Amygdala (tissue), 56 donors: ENCODE data around the gene VSTM2L.
A peak's percentile ranks its signal among the peaks of the same experiment; 100 is the strongest.

ENCODE experiments used
- DNase-seq, 56 donors: peaks; one replicate each; lab custom pipeline; 2025; lab: John Stamatoyannopoulos, UW

VSTM2L gene

DNA sequence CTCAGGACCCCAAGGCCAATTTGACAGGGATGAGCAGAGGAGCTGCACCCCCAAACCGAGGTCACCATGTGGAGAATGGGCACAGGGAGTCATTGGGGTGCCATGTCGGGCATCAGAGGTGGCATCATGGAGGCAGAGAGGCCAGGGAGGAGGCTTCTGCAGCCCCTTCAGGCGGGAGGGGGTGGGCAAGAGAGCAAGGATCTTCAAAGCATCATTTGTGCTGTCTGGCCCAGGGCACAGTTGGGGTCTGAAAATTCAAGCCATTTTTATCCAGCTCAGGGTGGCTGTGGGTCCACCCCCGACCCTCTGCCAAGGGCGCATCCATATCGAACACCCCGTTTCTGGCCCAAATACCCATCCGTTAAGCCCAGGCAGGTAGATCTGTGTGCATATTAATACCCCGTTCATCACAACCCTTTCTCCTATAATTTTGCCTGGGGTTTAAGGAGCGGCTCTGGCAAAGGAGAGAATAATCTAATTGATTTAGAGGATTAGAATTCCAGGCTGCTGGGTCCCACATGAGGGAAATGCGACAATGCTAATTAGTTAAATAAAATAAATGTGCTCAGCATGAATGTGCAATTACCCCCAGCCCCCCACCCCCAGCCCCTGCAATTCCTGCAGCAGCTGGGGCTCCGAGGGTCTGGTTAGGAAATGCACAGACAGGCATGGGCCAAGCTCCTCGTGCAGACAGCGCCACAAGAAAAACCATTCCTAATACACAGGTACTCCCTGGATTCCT lies 31.9 kb downstream of the VSTM2L start:
- no peak for DNase-seq

DNA sequence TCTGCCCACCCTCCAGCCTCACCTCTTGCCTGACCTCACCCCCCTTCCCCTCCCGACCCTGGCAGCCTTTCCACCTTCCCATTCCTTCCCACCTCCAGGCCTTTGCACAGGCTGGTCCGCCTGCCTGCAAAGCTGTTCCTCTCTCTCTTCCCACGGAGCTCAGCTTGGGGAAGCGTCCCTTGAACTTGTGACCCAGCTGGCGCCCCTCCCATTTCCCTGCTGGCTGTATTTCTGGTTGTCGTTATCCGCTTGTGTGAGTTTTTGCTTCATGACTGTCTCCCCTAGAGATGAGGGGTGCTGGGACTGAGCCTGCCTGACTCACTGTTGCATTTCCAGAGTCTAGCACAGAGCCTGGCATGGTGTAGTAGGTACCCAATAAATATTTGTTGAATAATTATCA lies 32.5 kb downstream of the VSTM2L start:
- DNase-seq: no peak

GRCh38 chr20:37936041-37936440 lies 33.1 kb downstream of the VSTM2L start:
- no peak for DNase-seq

GRCh38 chr20:37936451-37936850 lies 33.5 kb downstream of the VSTM2L start:
- no peak for DNase-seq

GRCh38 chr20:37937686-37938085 lies 34.8 kb downstream of the VSTM2L start:
- DNase-seq: no peak

DNA sequence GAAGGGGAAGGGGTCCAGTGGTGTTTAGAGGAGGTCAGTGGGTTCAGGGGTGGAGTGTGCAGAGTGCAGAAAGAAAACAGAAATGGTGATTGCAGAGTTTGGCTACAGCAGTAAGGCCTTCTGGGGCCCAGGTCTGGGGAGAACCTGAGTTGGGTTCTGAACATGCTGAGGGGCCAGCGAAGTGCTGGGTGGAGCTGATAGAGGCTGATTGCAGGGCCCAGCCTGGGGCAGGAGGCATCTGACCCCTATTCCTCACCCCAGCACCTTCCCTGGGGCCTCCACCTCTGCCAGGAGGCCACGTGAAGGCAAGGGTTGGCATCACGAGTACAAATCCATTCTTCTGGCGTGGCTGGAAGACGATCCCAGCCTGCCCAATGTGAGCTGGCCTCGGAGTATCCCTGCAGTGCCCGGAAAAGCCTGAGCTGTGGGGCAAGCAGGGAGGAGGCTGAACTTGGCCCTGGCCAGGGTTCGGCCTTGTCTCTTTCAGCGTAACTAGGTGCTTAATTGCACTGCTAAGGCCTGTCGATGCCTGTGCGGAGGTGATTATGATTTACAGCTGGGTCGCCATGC lies 35.3 kb downstream of the VSTM2L start:
- DNase-seq: no peak

- no peak for DNase-seq
Observed at GRCh38 chr20:37938954-37939353, 36.0 kb downstream of the VSTM2L start.

DNA sequence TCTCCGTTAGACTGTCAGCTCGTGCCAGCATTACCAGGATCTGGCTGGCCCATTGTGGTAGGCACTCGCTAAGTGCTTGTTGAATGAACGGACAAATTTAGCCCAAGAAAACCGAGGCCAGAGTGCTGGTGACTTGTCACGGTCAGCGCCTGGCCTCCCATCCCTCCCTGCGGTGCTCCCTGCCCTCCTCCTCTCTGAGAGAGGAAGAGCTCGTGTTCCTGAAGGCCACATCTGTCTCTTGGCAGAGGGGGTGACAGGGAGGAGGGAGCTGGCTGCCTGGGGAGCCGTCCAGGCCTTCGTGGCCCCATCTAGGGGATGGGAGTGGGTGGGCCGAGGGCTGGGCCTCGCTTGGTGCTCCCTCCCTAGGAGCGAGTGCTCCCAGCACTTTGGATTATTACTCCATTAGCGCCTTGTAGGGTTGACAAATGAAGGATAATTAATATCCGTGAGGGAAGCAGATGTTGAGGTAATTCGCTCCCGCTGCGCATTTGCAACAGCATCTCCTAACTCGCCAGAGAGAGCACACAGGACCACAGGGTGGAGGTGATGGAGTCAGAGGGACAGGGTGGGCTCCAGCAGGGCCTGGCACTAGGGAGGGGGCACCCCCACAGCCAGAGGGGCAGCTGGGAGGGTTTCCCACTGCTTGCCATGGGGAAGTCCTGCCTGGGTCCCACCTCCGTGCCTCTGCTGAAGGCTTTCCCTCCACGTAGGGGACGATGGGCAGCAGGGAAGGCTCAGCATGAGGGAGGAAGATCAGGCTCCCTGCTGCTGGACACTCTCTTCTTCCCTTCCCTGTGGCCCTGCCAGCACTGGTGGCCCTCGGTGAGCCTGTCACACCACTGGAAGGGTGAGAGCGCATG lies 37.0 kb downstream of the VSTM2L start:
- no peak for DNase-seq

DNA sequence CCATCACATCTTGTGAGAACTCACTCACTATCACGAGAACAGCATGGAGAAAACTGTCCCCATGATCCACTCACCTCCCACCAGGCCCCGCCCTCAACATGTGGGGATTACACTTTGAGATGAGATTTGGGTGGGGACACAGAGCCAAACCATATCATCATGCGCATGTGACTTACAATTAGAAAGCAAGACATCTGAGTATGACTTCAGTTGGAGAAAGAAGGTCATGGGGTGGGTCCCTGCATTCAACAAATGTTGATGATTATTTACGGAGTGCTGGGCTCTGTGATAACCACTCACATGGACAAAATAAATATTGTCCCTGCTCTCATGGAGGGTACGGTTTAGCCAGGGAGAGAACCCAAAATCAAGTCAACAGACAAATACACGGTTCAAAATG lies 37.9 kb downstream of the VSTM2L start:
- DNase-seq: no peak

GRCh38 chr20:37941332-37941731 lies 38.4 kb downstream of the VSTM2L start:
- no peak for DNase-seq

DNA sequence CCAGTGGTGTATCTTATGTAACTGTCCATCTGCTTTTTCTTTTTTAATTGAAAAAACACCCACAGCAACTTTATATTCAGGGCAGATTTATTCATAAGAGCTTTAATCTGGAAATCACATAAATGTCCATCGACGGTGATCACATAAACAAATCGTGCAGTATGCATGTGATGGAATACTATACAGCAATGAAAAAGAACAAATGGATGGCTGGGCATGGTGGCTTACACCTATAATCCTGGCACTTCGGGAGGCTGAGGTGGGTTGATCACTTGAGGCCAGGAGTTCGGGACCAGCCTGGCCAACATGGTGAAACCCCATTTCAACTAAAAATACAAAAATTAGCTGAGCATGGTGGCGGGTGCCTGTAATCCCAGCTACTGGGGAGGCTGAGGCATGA lies 39.1 kb downstream of the VSTM2L start:
- DNase-seq: no peak

DNA sequence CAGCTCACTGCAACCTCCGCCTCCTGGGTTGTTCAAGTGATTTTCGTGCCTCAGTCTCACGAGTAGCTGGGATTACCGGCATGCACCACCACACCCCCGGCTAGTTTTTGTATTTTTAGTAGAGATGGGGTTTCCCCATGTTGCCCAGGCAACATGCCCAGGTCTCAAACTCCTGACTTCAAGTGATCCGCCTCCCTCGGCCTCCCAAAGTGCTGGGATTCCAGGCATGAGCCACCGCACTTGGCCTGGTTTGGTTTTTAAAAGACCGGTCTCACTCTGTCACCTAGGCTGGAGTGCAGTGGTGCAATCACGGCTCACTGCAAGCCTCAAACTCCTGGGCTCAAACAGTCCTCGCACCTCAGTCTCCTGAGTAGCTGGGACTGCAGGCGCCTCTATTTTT lies 40.1 kb downstream of the VSTM2L start:
- no peak for DNase-seq

DNA sequence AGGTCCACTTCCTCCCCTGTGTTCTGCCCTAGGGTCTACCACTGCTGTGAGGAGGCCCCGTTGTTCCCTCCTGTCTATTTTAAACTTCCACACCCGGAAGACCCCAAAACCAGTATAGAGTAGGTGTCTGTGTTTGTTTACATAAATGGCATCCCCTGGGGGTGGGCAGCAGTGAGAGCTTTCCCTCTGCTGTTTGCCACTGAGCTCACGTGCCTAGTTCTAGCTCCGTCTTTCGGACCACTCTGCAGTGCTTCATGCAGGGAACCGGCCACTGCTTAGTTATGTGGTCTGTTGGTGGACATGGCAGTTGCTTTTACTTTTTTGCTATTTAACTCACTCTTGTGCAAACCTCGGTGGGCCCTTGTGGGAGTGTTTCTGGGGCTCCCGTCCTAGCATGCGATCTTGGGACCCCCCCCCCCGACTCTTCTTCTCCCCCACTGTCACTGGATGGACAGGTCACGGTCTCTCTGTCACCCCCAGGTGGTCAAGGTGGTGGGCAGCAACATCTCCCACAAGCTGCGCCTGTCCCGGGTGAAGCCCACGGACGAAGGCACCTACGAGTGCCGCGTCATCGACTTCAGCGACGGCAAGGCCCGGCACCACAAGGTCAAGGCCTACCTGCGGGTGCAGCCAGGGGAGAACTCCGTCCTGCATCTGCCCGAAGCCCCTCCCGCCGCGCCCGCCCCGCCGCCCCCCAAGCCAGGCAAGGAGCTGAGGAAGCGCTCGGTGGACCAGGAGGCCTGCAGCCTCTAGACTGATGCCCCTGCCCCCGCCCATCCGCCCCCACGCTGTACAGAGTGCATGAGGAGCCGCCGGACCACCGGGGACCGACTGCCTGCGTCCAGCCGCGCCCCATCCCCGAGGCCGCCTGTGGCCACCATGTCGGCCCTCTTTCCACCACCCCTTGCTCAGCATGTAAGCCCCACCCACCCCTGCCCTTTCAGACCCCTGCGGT lies 40.9 kb downstream of the VSTM2L start:
- no peak for DNase-seq

- no peak for DNase-seq
Observed at GRCh38 chr20:37944456-37944981, 41.6 kb downstream of the VSTM2L start.

DNA sequence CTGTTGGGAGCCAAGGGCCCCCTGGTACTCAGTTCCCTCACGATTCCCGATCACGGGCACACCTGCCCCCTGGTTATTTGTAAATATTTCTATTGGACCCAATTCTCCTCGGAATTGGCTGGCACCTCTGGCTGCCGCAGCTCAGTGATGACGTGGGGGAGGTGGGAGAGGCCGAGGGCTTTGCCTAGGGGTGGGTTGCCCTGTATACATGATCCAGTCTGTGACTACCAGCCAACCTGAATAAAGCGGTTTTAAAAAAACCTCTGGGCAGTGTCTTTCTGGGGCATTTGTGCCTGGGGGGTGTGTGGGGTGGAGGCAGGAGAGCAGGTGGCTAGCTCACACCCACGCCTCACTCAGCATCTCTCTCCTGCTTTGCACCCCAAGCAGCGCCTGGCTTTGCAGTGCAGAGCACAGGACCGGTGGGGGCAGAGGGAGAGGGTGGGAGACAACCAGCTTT lies 42.2 kb downstream of the VSTM2L start:
- DNase-seq: peak in 1 of 56 donors; percentile 4

- DNase-seq: no peak
Observed at GRCh38 chr20:37946946-37947345, 44.0 kb downstream of the VSTM2L start.

DNA sequence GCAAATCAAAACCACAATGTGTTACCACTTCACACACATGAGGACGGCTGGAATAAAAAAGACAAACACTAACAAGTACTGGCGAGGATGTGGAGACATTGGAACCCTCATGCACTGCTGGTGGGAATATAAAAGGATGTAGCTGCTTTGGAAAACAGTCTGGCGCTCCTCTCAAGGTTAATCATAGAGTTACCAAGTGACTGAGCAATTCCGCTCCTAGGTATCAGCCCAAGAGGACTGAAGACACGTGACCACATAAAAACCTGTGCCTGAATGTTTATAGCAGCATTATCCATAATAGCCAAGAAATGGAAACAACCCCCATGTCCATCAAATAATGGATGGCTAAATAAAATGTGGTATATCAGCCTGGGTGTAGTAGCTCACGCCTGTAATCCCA lies 45.0 kb downstream of the VSTM2L start:
- no peak for DNase-seq

- DNase-seq: no peak
Observed at GRCh38 chr20:37948956-37949355, 46.0 kb downstream of the VSTM2L start.

- DNase-seq: no peak
Observed at GRCh38 chr20:37954190-37954589, 51.3 kb downstream of the VSTM2L start.

GRCh38 chr20:37954626-37955025 lies 51.7 kb downstream of the VSTM2L start:
- no peak for DNase-seq
